Heart left ventricle (tissue), 13 donors: Measurements from ENCODE around the gene PTGR2.

Experiments used
- POLR2A ChIP-seq, 2 donors: fragments of 450-650 bp; IDR thresholded peaks; one replicate each; pipeline ENCODE4 v1.6.1; 2017; ENCODE audit warnings: antibody characterized with exemption in 2 of 2, mild to moderate bottlenecking in 2 of 2, moderate library complexity in 2 of 2
- TF ChIP-seq, protein P1 (sequence below), 12 donors: fragments of 200-600 bp; sonication (generic) in 4 of 12; IDR thresholded peaks; one replicate each; pipeline versions ENCODE4 v1.5.0 to v1.8.0; 2018 to 2022; ENCODE audit warnings: antibody characterized with exemption in 12 of 12, mild to moderate bottlenecking in 5 of 12
- donor health status: ischemic (EF 13 %, LVEDD 7.1; RV severe dilation, severe dysfunction).
- donor health status: DM: no; HTN: yes; CAD: no.
- donor health status: DM: no; HTN: no; CAD: no.
- donor health status: ischemic (EF 25% LVEDD 6.9; RV normal size, moderate dysfunction).
- donor health status: ischemic (EF 25% LVEDD 5.7; RV mildly dilated, moderate dysfunction).
- donor health status: ischemic (EF 35%, LVEDD 5.7; RV mildly dilated, moderate dysfunction).
- donor health status: nonischemic (EF 11% LVEDD 7.7; RV severe dilation, severe dysfunction).
- donor health status: DM: yes; HTN: yes; CAD: no.
- donor health status: PGD.
- donor health status: ischemic (EF 29% LVEDD 5.4; RV normal size, mild dysfunction).
- donor health status: nonischemic (EF 23%, LVEDD 6.1; RV moderate dilation, normal function).

DNA sequence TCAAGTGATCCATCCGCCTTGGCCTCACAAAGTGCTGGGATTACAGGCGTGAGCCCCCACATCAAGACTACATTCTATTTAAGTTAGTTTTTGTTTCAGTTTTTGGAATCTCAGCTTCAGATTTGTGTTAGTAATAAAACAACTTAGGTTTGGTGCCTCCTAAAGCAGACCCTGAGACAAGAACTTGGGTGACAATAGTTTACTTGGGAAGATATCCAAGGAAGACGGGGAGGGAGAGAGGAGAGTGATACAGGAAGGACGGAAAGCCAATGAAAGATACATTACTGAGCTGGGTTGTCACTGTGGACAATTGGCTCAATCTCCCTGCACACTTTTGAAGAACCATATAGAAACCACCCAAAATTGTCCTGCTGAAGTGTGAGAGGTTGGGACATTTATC, 22.6 kb upstream of the PTGR2 start:
- TF ChIP-seq, protein P1, sequence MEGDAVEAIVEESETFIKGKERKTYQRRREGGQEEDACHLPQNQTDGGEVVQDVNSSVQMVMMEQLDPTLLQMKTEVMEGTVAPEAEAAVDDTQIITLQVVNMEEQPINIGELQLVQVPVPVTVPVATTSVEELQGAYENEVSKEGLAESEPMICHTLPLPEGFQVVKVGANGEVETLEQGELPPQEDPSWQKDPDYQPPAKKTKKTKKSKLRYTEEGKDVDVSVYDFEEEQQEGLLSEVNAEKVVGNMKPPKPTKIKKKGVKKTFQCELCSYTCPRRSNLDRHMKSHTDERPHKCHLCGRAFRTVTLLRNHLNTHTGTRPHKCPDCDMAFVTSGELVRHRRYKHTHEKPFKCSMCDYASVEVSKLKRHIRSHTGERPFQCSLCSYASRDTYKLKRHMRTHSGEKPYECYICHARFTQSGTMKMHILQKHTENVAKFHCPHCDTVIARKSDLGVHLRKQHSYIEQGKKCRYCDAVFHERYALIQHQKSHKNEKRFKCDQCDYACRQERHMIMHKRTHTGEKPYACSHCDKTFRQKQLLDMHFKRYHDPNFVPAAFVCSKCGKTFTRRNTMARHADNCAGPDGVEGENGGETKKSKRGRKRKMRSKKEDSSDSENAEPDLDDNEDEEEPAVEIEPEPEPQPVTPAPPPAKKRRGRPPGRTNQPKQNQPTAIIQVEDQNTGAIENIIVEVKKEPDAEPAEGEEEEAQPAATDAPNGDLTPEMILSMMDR (IDR thresholded peaks at IDR 0.05): no peak
- no peak for TF ChIP-seq POLR2A (IDR thresholded peaks at IDR 0.05)
